Upper lobe of left lung (tissue), 6 donors: ENCODE data around the gene ADAMTS17. TPM values are rescaled to one million over a fixed set of nuclear protein-coding genes. Genes with fewer than 3 reads are reported as not detected.

Experiments used
- ATAC-seq, 2 donors: fragments of 200-7000 bp; cut with Tn5 transposase; one replicate each; pipeline ENCODE4 v1.9.1; 2022; ENCODE audit warnings: mild to moderate bottlenecking in 2 of 2, moderate library complexity in 2 of 2; ENCODE audit not compliant: low FRiP score in 2 of 2
- DNase-seq, 2 donors: peaks; one replicate each; pipeline ENCODE4 v3.0.0-alpha.2; 2019 to 2020
- H3K27ac ChIP-seq, 4 donors: fragments of 200-600 bp; sonication (generic); one replicate each; pipeline ENCODE4 v1.5.1; 2016 to 2019
- H3K27me3 ChIP-seq, 4 donors: fragments of 200-600 bp; sonication (generic); one replicate each; pipeline ENCODE4 v1.5.1; 2017 to 2019
- H3K36me3 ChIP-seq, 4 donors: fragments of 200-600 bp; sonication (generic); one replicate each; pipeline ENCODE4 v1.5.1; 2016 to 2019
- H3K4me1 ChIP-seq, 4 donors: fragments of 200-600 bp; sonication (generic); one replicate each; pipeline ENCODE4 v1.5.1; 2018 to 2019
- H3K4me3 ChIP-seq, 4 donors: fragments of 200-600 bp; sonication (generic); one replicate each; pipeline ENCODE4 v1.5.1; 2017 to 2019; ENCODE audit warnings: mild to moderate bottlenecking in 2 of 4, moderate library complexity in 1 of 4
- H3K9me3 ChIP-seq, 4 donors: fragments of 200-600 bp; sonication (generic); one replicate each; pipeline ENCODE4 v1.5.1; 2018 to 2019
- EP300 ChIP-seq, 4 donors: sonication (generic); formaldehyde crosslinking; IDR thresholded peaks; one replicate each; pipeline ENCODE4 v1.5.1; 2017; ENCODE audit warnings: antibody characterized with exemption in 4 of 4, control low read depth in 2 of 4
- POLR2A ChIP-seq, 4 donors: fragments of 450-650 bp; IDR thresholded peaks; one replicate each; pipeline ENCODE4 v1.5.1; 2016 to 2017; ENCODE audit warnings: antibody characterized with exemption in 4 of 4, mild to moderate bottlenecking in 2 of 4
- POLR2AphosphoS5 ChIP-seq, 2 donors: sonication (generic); formaldehyde crosslinking; IDR thresholded peaks; one replicate each; pipeline ENCODE4 v1.5.1; 2017; ENCODE audit warnings: antibody characterized with exemption in 2 of 2
- WGBS, 2 donors: methylation state at CpG; one replicate each; pipeline ENCODE4 v1.1.5; 2017 to 2018; 5-methylcytosine and 5-hydroxymethylcytosine counted together
- total RNA-seq, 6 donors: library from RNA; depleted of rRNA in 4 of 6; stranded (reverse); fragments of >200 nt in 4 of 6; gene quantifications; one replicate each; pipeline versions ENCODE4 v1.1.0 to v1.2.1, GENCODE V29; 2016 to 2021
- TF ChIP-seq, protein P1 (sequence below), 6 experiments: fragments of 450-650 bp in 4 of 6; fragments of 200-600 bp in 2 of 6; sonication (generic) in 2 of 6; IDR thresholded peaks; one replicate each; pipeline ENCODE4 v1.5.1; 2016 to 2019; ENCODE audit warnings: antibody characterized with exemption in 6 of 6
- donor health status: DM: no; HTN: no; CAD: no; lungs with moderate emphysema.
- donor health status: DM: no; HTN: yes; CAD: no; lungs with severe emphysema.

ADAMTS17 gene
- total RNA-seq, 6 donors from 2014 or later: 3.2 to 11.5 (median 5.7) TPM

DNA sequence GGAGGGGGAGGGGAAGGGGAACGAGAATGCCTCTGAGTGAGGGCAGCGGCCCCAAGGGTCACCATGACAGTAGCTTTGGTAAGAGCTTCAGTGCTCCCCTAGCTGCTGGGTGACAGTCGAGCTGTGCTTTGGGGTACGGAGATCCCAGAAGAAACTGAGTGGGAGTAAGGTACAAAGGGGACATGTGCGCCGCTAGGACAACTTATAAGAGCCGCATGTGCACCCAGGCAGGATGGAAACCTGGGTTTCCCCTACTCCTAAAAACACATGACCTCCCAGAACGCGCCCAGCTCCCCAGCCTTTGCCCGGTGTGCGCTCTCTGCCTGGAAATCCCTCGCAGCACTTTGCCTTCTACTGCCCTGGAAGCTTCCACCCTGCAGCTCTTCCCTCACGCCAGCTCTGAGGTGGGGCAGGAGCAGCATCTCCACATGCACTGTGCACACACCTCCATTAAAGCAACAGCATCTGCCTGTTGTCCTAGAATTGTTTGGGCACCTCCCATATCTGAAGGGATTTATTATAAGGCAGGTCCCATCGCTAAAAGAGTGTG lies 232.2 kb downstream of the ADAMTS17 start:
- WGBS, 2 donors: 86 to 88% methylated on average over 14 of the region's 14 CpGs
- TF ChIP-seq POLR2A (IDR thresholded peaks at IDR 0.05): no peak
- TF ChIP-seq POLR2AphosphoS5 (IDR thresholded peaks at IDR 0.05): no peak
- TF ChIP-seq, protein P1, sequence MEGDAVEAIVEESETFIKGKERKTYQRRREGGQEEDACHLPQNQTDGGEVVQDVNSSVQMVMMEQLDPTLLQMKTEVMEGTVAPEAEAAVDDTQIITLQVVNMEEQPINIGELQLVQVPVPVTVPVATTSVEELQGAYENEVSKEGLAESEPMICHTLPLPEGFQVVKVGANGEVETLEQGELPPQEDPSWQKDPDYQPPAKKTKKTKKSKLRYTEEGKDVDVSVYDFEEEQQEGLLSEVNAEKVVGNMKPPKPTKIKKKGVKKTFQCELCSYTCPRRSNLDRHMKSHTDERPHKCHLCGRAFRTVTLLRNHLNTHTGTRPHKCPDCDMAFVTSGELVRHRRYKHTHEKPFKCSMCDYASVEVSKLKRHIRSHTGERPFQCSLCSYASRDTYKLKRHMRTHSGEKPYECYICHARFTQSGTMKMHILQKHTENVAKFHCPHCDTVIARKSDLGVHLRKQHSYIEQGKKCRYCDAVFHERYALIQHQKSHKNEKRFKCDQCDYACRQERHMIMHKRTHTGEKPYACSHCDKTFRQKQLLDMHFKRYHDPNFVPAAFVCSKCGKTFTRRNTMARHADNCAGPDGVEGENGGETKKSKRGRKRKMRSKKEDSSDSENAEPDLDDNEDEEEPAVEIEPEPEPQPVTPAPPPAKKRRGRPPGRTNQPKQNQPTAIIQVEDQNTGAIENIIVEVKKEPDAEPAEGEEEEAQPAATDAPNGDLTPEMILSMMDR (IDR thresholded peaks at IDR 0.05): no peak
- TF ChIP-seq EP300 (IDR thresholded peaks at IDR 0.05): no peak
- Histone ChIP-seq H3K9me3 (no peaks in the 10 kb centered on the region), H3K27me3 (no peaks in the 10 kb centered on the region), H3K36me3 (no peaks in the 10 kb centered on the region), H3K4me1 (peaks cover 19 to 38% (median 30%) of the 10 kb centered on the region in 4 donors), H3K27ac (no peak overlapping the region), H3K4me3 (no peak overlapping the region)
- no peak for ATAC-seq
- DNase-seq: no peak

GRCh38 chr15:100108846-100109245 lies 232.9 kb downstream of the ADAMTS17 start:
- H3K9me3 ChIP-seq: no peaks in the 10 kb centered on the region
- no peak for DNase-seq
- WGBS, 2 donors: 94 to 99% methylated on average over 15 of the region's 15 CpGs
- no peak for ATAC-seq
- H3K27me3 ChIP-seq: no peaks in the 10 kb centered on the region
- H3K27ac ChIP-seq: no peak overlapping the region
- no peaks in the 10 kb centered on the region for H3K36me3 ChIP-seq
- no peak overlapping the region for H3K4me3 ChIP-seq
- TF ChIP-seq POLR2AphosphoS5 (IDR thresholded peaks at IDR 0.05): no peak
- no peak for TF ChIP-seq EP300 (IDR thresholded peaks at IDR 0.05)
- no peak for TF ChIP-seq POLR2A (IDR thresholded peaks at IDR 0.05)
- peaks cover 13 to 31% (median 25%) of the 10 kb centered on the region in 4 donors for H3K4me1 ChIP-seq

DNA sequence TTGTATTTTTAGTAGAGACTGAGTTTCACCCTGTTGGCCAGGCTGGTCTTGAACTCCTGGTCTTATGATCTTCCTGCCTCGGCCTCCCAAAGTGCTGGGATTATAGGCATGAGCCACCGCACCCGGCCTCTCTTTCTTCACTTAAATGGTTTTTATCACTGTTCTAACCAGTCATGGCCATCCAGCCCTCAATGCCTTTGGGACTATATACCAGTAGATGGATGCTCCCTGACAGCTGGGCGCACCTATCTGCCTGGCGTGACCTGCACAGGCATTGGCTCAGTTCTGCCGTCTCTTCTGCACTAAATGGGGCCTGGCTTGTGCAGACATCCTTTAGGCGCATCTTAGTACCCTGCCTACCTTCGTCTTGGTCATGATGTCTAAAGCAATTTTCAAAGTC lies 233.4 kb downstream of the ADAMTS17 start:
- WGBS, 2 donors: 94 to 99% methylated on average over 8 of the region's 8 CpGs
- TF ChIP-seq POLR2A (IDR thresholded peaks at IDR 0.05): no peak
- TF ChIP-seq POLR2AphosphoS5 (IDR thresholded peaks at IDR 0.05): no peak
- no peak for TF ChIP-seq EP300 (IDR thresholded peaks at IDR 0.05)
- TF ChIP-seq, protein P1 (IDR thresholded peaks at IDR 0.05): no peak
- no peak for ATAC-seq
- Histone ChIP-seq H3K27me3 (no peaks in the 10 kb centered on the region), H3K9me3 (no peaks in the 10 kb centered on the region), H3K4me1 (peaks cover 8 to 26% (median 21%) of the 10 kb centered on the region in 4 donors), H3K4me3 (no peak overlapping the region), H3K36me3 (no peaks in the 10 kb centered on the region), H3K27ac (no peak overlapping the region)
- DNase-seq: no peak

DNA sequence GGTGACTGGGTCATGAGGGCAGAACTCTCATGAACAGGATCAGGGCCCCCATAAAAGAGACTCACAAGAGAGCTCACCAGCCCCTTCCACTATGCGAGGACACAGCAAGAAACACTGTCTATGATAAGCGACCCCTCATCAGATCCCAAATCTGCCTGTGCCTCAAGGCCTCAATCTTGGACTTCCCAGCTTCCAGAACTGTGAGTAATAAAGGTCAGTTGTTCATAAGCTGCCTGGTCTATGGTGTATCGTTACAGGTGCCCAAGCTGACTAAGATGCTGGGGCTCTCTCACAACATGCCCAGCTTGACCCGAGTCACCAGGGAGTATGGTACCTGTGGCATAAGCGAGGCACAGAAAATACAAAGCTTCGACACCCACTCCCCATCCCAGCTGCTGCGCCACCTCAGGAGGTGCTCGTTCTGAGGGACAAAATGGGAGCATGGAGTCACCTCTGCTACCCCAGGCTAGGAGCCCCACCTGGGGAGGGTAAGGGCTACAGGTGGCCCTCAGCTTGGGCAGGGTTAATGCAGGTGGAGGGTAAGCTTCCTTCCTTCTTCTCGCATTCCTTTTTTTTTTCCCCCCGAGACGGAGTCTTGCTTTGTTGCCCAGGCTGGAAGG lies 234.1 kb downstream of the ADAMTS17 start:
- Histone ChIP-seq H3K27me3 (no peaks in the 10 kb centered on the region), H3K36me3 (no peaks in the 10 kb centered on the region), H3K9me3 (no peaks in the 10 kb centered on the region), H3K4me1 (peaks cover 6 to 23% (median 20%) of the 10 kb centered on the region in 4 donors), H3K27ac (no peak overlapping the region), H3K4me3 (no peak overlapping the region)
- 93 to 97% methylated on average over 11 of the region's 11 CpGs for WGBS, 2 donors
- TF ChIP-seq POLR2AphosphoS5 (IDR thresholded peaks at IDR 0.05): no peak
- no peak for TF ChIP-seq POLR2A (IDR thresholded peaks at IDR 0.05)
- no peak for TF ChIP-seq EP300 (IDR thresholded peaks at IDR 0.05)
- TF ChIP-seq, protein P1 (IDR thresholded peaks at IDR 0.05): no peak
- no peak for ATAC-seq
- DNase-seq: no peak

- DNase-seq (no peak), ATAC-seq (no peak)
- TF ChIP-seq EP300 (IDR thresholded peaks at IDR 0.05) (no peak), POLR2A (IDR thresholded peaks at IDR 0.05) (no peak)
- TF ChIP-seq, protein P1 (IDR thresholded peaks at IDR 0.05): no peak
- Histone ChIP-seq H3K27ac (no peak overlapping the region), H3K36me3 (no peaks in the 10 kb centered on the region), H3K27me3 (no peaks in the 10 kb centered on the region), H3K9me3 (no peaks in the 10 kb centered on the region), H3K4me1 (peaks cover under 1 to 19% (median 18%) of the 10 kb centered on the region in 4 donors), H3K4me3 (no peak overlapping the region)
- 95 to 98% methylated on average over 6 to 8 of the region's 8 CpGs for WGBS, 2 donors
Observed at GRCh38 chr15:100107151-100107550, 234.6 kb downstream of the ADAMTS17 start.
